Keratinocyte (primary cell): ENCODE results near the gene CDIP1. TPM values are rescaled to one million over a fixed set of nuclear protein-coding genes. Genes with fewer than 3 reads are reported as not detected.

Experiments
- DNase-seq: peaks from one replicate; pipeline ENCODE4 v3.0.0-alpha.2; 2011; ENCODE audit warnings: low read depth, missing footprints, low spot score
- FAIRE-seq: peaks from 2 replicates; lab custom pipeline; 2011; peaks lifted over from hg19 to GRCh38; lab: Jason Lieb, UNC
- H2AFZ ChIP-seq: 2 replicates; pipeline ENCODE4 v1.6.0; 2012; ENCODE audit warnings: low read length, control low read depth, inconsistent platforms; ENCODE audit not compliant: control insufficient read depth
- H3K27ac ChIP-seq: 2 replicates; pipeline ENCODE4 v1.5.1; 2011; ENCODE audit warnings: low read length; ENCODE audit not compliant: control insufficient read depth, insufficient read depth
- H3K27me3 ChIP-seq: 3 replicates; pipeline ENCODE4 v1.6.0; 2011; ENCODE audit warnings: low read length; ENCODE audit not compliant: control insufficient read depth, insufficient read depth; ENCODE audit errors: extremely low read depth
- H3K36me3 ChIP-seq, 2 experiments: 2 replicates in 1 of 2; 3 replicates in 1 of 2; pipeline ENCODE4 v1.5.1; 2011; ENCODE audit warnings: low read length in 2 of 2, mild to moderate bottlenecking in 1 of 2; ENCODE audit not compliant: control insufficient read depth in 2 of 2, insufficient read depth in 2 of 2; ENCODE audit errors: extremely low read depth in 1 of 2
- H3K4me1 ChIP-seq: 3 replicates; pipeline ENCODE4 v1.5.1; 2011; ENCODE audit warnings: low read length; ENCODE audit not compliant: control insufficient read depth, insufficient read depth; ENCODE audit errors: extremely low read depth
- H3K4me2 ChIP-seq: 3 replicates; pipeline ENCODE4 v1.6.0; 2011; ENCODE audit warnings: low read depth, low read length; ENCODE audit not compliant: control insufficient read depth, insufficient read depth; ENCODE audit errors: extremely low read depth
- H3K4me3 ChIP-seq, 3 experiments: fragments of 200-600 bp in 1 of 3; sonication (generic) in 1 of 3; 2 replicates in 2 of 3; 3 replicates in 1 of 3; pipeline ENCODE4 v1.5.1; 2011 to 2016; ENCODE audit warnings: low read length in 3 of 3, mild to moderate bottlenecking in 3 of 3, control low read depth in 2 of 3, inconsistent platforms in 1 of 3, low read depth in 1 of 3, mixed read lengths in 1 of 3, mixed run types in 1 of 3, moderate library complexity in 1 of 3; ENCODE audit not compliant: control insufficient read depth in 2 of 3, insufficient read depth in 2 of 3; ENCODE audit errors: extremely low read depth in 1 of 3
- H3K79me2 ChIP-seq: 2 replicates; pipeline ENCODE4 v1.6.0; 2012; ENCODE audit warnings: low read length; ENCODE audit not compliant: control insufficient read depth, insufficient read depth
- H3K9ac ChIP-seq: 3 replicates; pipeline ENCODE4 v1.6.0; 2011; ENCODE audit warnings: low read length; ENCODE audit not compliant: control insufficient read depth, insufficient read depth; ENCODE audit errors: extremely low read depth
- H3K9me1 ChIP-seq: 3 replicates; pipeline ENCODE4 v1.6.0; 2011; ENCODE audit warnings: low read length; ENCODE audit not compliant: control insufficient read depth, insufficient read depth; ENCODE audit errors: extremely low read depth
- H3K9me3 ChIP-seq: 2 replicates; pipeline ENCODE4 v1.5.1; 2012; ENCODE audit warnings: low read depth, low read length; ENCODE audit not compliant: control insufficient read depth
- H4K20me1 ChIP-seq: 3 replicates; pipeline ENCODE4 v1.6.0; 2011; ENCODE audit warnings: low read length; ENCODE audit not compliant: control insufficient read depth, insufficient read depth; ENCODE audit errors: extremely low read depth
- CTCF ChIP-seq, 3 experiments: IDR thresholded peaks in 1 of 3; conservative IDR thresholded peaks in 1 of 3; optimal IDR thresholded peaks in 1 of 3; 2 replicates in 2 of 3; 3 replicates in 1 of 3; pipeline versions ENCODE3 to v1.5.1; 2011; ENCODE audit warnings: low read length in 3 of 3, mild to moderate bottlenecking in 3 of 3, moderate library complexity in 2 of 3, control low read depth in 1 of 3, inconsistent platforms in 1 of 3; ENCODE audit not compliant: insufficient read depth in 2 of 3; ENCODE audit errors: extremely low read depth in 1 of 3
- EZH2 ChIP-seq: IDR thresholded peaks from one replicate; pipeline ENCODE4 v1.6.1; 2012; ENCODE audit warnings: inconsistent platforms, mild to moderate bottlenecking, low read length, moderate library complexity
- dilution Hi-C: fragments of 300-500 bp; cut with MboI; formaldehyde crosslinking; loops from one replicate; pipeline ENCODE4 v1.7.0; 2020; ENCODE audit warnings: low sequenced_read_pairs; ENCODE audit not compliant: extremely low pct_ligation_motif_present
- polyA plus RNA-seq, 5 experiments: library from polyadenylated mRNA; depleted of rRNA in 3 of 5; stranded (reverse) in 3 of 5; stranded (forward) in 1 of 5; unstranded in 1 of 5; fragments of >200 nt; gene quantifications; 1 replicate in 1 of 5; 2 replicates in 3 of 5; 3 replicates in 1 of 5; pipeline versions ENCODE4 v1.2.1 to v1.2.3, GENCODE V29; 2011 to 2012; ENCODE audit warnings: missing spikeins in 2 of 5, low read depth in 1 of 5, low replicate concordance in 1 of 5

The CDIP1 gene
- polyA plus RNA-seq, 1 donor (not counting 4 experiments of a cell fraction or from before 2014, with no cell fraction given): 19.8 TPM

- FAIRE-seq: no peak
- H3K4me1 ChIP-seq: peaks cover 65% of the 10 kb centered on the region
- H3K27me3 ChIP-seq: no peaks in the 10 kb centered on the region
Observed at GRCh38 chr16:4491898-4492297, 46.7 kb downstream of the CDIP1 start.

GRCh38 chr16:4489030-4489429, 49.5 kb downstream of the CDIP1 start:
- no peak overlapping the region for H2AFZ ChIP-seq
- no peak for TF ChIP-seq EZH2
- no peak for TF ChIP-seq CTCF (optimal IDR thresholded peaks at IDR 0.05 in 1 of 3, IDR thresholded peaks at IDR 0.05 in 1 of 3, conservative IDR thresholded peaks at IDR 0.05 in 1 of 3; ENCODE audit: extremely low read depth in 1 of 3, insufficient read depth in 2 of 3, low read length in 3 of 3)
- H3K9ac ChIP-seq: peak overlapping the region; percentile 4
- peaks cover 2% of the 10 kb centered on the region for H3K9me1 ChIP-seq
- no peaks in the 10 kb centered on the region for H3K9me3 ChIP-seq
- dilution Hi-C loops: no loop called here
- peaks cover 74% of the 10 kb centered on the region for H3K79me2 ChIP-seq
- no peaks in the 10 kb centered on the region for H4K20me1 ChIP-seq
- no peak for DNase-seq
- peaks cover 9 to 42% of the 10 kb centered on the region in 2 experiments for H3K36me3 ChIP-seq
- peak overlapping the region; percentile 65 for H3K27ac ChIP-seq
- H3K4me2 ChIP-seq: peak overlapping the region; percentile 26
- no peak overlapping the region for H3K4me3 ChIP-seq
- peak; percentile 56 for FAIRE-seq
- no peaks in the 10 kb centered on the region for H3K27me3 ChIP-seq
- H3K4me1 ChIP-seq: peaks cover 39% of the 10 kb centered on the region

More at GRCh38 chr16:4491898-4492297, 46.7 kb downstream of the CDIP1 start:
- Histone ChIP-seq H3K9ac (no peak overlapping the region), H2AFZ (no peak overlapping the region), H3K4me2 (no peak overlapping the region), H3K79me2 (peaks cover 49% of the 10 kb centered on the region), H3K4me3 (no peak overlapping the region), H3K9me3 (no peaks in the 10 kb centered on the region), H3K27ac (no peak overlapping the region), H3K36me3 (peaks cover 3 to 31% of the 10 kb centered on the region in 2 experiments), H4K20me1 (no peaks in the 10 kb centered on the region), H3K9me1 (peaks cover 2% of the 10 kb centered on the region)
- dilution Hi-C loops: no loop called here
- TF ChIP-seq CTCF (optimal IDR thresholded peaks at IDR 0.05 in 1 of 3, IDR thresholded peaks at IDR 0.05 in 1 of 3, conservative IDR thresholded peaks at IDR 0.05 in 1 of 3; ENCODE audit: extremely low read depth in 1 of 3, insufficient read depth in 2 of 3, low read length in 3 of 3) (no peak), EZH2 (no peak)
- DNase-seq: no peak
